HT1080 (cell line): Measurements from ENCODE around the gene NPEPPS. TPM values are rescaled to one million over a fixed set of nuclear protein-coding genes. Genes with fewer than 3 reads are reported as not detected.
"Not testable (repeated sequence)": the region's sequence is repeated elsewhere in the genome, so short reads cannot be mapped to it uniquely, and the experiment has no call there.

Source experiments
- DNase-seq: peaks from one replicate; pipeline ENCODE4 v3.0.0-alpha.2; 2015; ENCODE audit warnings: low read depth
- polyA plus RNA-seq, 2 experiments: library from polyadenylated mRNA; depleted of rRNA; stranded (reverse); fragments of >200 nt; gene quantifications; 2 replicates each; pipeline ENCODE4 v1.2.3, GENCODE V29; 2015
- total RNA-seq: library from RNA; depleted of rRNA; stranded (reverse); fragments of >200 nt; shearing (Covaris generic); gene quantifications from 2 replicates; pipeline ENCODE4 v1.2.3, GENCODE V29; 2014; rRNA removed

The NPEPPS gene, protein sequence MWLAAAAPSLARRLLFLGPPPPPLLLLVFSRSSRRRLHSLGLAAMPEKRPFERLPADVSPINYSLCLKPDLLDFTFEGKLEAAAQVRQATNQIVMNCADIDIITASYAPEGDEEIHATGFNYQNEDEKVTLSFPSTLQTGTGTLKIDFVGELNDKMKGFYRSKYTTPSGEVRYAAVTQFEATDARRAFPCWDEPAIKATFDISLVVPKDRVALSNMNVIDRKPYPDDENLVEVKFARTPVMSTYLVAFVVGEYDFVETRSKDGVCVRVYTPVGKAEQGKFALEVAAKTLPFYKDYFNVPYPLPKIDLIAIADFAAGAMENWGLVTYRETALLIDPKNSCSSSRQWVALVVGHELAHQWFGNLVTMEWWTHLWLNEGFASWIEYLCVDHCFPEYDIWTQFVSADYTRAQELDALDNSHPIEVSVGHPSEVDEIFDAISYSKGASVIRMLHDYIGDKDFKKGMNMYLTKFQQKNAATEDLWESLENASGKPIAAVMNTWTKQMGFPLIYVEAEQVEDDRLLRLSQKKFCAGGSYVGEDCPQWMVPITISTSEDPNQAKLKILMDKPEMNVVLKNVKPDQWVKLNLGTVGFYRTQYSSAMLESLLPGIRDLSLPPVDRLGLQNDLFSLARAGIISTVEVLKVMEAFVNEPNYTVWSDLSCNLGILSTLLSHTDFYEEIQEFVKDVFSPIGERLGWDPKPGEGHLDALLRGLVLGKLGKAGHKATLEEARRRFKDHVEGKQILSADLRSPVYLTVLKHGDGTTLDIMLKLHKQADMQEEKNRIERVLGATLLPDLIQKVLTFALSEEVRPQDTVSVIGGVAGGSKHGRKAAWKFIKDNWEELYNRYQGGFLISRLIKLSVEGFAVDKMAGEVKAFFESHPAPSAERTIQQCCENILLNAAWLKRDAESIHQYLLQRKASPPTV
- 21.0 and 34.9 TPM in 2 replicates for total RNA-seq
- polyA plus RNA-seq (2015; cell fraction: cytosol; rRNA removed) = 45.6 and 57.4 TPM in 2 replicates
- 244 and 249 TPM in 2 replicates for polyA plus RNA-seq (2015; cell fraction: nucleus; rRNA removed)

DNA sequence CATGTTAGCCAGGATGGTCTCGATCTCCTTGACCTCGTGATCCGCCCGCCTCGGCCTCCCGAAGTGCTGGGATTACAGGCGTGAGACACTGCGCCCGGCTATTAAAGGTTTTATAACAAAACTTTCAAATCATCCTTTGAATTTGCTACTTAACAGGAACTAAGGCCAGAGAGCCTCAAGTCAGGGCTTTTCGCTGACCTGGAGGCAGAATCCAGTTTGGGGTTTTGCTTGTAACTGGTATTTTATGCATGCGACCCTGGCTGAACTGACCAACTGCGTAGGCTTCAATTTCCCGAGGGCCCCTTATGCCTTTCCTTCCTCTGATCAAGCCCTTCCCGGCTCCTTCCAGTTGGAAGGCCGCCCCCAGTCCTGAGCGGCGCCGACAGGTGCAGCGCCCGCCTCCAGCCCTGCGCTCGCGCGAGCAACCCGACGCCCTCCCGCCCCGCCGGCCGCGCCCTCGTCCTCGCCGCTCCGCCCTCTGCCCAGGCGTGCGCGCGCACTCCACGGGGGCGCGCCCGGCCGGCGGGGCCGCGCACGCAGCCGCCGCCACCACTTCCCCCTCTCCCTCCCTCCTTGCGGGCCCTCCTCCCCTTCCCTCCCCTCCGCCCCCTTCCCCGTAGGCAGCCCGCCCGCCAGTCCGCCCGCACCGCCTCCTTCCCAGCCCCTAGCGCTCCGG, at the start of gene NPEPPS:
Gene NPEPPS, plus strand, starts transcription at position 552 of the 676 bp plus-strand sequence. CDS start 193 bp downstream, outside the sequence.
- DNase-seq = peak; percentile 78

DNA sequence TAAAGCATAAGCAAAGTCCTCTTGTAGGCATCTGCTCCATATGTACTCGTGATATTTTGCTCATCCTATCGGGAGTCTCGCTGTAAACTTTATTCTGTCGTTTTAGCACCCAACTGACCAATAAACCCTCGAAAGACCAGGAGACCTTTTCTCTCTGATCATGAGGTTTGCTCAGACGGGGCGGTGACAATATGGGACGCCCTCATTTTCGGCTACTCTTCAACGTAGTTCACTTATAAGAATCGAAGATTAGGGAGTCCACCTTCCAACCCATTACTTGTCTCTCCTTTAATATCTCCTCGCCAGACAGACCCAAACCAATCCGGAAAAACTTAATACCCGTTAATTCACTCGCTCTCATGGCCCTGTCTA, 39.1 kb upstream of the NPEPPS start:
- DNase-seq = not testable (repeated sequence)

DNA sequence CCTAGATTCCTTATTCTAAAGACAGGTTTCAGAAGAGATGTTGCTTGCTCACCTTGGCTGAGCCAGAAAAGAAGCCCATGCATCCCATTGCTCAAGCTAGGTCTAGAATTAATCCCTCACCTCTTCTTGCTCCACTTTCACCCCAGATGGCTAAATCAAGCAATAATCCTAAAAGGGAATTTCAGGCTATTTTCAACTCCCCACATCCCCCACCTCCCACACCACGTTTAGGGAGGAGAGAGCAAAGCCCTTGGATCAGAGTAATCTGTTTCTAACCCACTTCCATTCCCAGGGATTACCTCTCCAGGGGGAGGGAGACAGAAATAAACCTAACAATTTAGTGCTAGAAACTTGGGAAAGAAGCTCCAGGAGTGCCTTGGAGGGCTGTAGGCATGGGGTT, 31.8 kb upstream of the NPEPPS start:
- DNase-seq = not testable (repeated sequence)

DNA sequence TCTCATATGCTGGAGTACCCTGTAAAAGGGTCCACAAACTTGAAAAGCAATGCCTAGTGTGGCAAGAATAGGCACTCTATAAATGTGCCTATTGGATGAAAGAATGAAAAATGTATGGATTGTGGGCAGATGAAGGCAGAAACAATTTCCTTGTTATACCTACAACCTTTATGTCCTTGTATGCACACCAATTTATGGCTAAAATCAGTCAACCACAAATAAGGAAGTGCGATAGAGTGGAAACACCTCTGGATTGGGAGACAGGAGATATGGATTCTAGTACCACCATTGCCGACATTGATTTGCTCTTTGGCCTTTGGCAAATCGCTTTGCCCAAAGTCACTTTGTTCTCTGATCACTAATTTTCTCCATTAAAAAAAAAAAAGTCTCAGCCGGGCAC, 31.4 kb upstream of the NPEPPS start:
- DNase-seq = not testable (repeated sequence)

DNA sequence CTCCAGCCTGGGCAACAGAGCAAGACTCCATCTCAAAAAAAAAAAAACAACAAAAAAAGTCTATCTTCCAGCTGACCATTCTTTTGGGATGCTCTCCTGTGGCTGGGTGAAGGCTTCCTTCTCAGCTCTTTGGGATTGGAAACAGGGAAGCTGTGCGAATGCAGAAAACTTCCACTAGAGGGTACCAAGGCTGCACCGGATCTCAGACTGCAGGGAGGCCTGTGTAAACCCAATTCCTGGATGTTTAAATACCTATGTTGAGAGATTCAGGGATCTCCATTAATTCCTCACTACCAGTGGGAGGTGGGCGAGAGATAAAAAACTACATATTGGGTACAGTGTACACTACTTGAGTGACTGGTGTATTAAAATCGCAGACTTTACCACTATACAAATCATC, 30.3 kb upstream of the NPEPPS start:
- peak; percentile 38 for DNase-seq

DNA sequence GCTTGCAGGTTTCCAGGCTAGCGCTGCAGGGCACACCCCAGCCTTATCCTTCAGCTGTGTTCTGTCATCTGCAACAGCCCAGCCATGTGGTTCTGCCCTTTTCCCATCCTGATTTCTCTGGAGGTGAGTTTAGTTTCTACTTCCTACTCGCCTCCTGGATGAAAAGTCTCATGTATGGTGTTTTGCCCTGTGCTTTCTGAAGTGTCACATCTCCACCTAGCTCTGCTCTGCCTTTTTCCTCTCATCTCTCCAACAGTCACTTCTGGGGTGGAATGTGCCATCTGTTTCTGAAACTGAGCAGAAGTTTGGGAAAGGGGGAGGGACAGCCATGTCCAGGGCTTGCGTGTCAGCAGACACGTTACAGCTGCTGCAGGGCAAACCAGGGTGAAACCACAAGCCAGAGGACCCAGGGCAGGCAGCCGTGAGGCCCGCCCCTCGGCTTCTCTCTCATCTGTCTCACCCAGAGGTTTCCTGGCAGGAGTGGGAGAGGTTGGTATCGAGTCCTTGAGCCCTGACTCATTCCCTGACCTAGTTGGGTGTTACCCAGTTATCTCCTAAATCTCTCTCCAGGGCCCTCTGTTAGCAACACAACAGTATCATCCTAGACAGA, 28.7 kb upstream of the NPEPPS start:
- peak; percentile 49 for DNase-seq

DNA sequence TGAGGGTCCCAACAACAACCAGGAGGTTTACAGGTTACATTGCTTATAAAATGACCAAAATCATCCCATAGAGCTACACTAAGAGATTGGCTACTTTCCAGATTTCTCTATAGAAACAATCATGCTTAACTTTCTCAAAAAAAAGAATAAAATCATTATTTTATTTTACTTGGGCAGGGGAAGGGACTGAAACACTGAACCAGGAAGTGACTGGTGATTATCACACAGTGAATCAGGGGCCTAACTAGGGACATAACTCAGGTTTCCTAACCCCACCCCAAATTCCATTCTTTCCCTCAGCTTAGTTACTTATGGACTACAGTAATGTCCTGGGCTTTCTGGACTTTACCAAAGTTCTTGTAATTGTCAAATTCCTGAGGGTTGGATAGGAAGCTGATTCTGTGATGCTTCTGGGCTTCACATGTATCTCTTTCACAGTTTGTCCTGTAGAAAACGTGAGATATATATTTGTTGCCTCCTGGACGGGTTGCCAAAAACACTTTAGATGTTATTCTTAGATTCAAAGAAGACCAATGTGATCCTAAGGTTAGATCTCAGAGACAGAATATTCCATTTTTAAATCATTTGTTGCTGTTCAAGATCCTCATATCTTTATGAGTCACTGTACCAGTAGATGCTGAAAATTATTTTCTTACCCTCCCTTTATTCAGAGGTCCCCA, 28.0 kb upstream of the NPEPPS start:
- peak; percentile 63 for DNase-seq

DNA sequence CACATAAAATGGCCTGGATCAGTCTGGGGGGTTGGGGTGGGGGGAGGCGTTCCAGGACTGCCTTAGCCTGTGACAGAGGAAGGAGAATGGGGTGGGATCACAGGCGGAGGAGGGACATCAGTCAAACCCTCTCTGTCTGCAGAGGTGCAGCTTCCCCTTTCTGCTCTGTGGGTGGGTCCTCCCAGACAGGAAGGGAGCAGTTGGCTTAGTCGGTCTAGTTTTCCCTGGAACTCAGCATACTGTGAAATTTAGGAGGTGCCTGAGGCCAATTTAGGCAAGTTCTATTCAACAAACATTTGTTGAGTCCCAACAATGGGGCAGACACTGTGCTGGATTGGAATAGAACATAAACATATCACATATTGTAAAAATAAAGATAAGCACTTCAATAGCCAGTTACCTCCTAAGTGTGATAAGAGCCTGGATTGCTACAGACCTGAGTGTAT, 19.2 kb upstream of the NPEPPS start:
- not testable (repeated sequence) for DNase-seq

DNA sequence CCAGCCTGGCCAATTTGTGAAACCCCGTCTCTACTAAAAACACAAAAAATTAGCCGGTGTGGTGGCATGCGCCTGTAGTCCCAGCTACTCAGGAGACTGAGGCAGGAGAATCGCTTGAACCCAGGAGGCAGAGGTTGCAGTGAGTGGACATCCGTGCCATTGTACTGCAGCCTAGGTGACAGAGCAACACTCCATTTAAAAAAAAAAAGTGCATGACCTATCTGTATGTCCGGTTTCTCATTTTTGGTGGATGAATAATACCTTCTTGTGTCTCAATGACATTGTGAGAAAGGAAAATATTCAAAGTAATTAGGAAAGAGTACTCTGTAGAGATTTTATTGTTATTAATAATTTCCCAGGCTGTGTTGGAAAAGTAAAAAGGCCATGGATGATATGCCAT, 17.6 kb upstream of the NPEPPS start:
- peak; percentile 11 for DNase-seq

DNA sequence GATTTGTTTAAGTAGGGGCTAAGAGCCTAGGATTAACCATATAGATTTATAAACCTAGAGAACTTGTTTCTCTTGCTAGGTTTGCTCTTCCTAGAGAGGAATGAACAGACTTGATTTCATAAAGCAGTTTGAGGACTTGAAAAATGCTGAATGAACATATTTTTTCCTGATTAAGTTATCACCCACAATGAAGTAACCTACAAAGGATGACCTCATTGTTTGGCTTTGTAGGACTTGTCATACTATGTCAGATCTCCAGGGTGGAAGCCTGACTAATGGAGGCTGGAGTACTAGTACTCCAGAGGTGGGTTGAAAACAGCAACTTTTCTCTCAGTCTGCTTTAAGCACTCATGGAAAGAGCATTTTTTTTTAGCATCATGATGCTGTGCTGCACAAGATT, 12.0 kb upstream of the NPEPPS start:
- not testable (repeated sequence) for DNase-seq

DNA sequence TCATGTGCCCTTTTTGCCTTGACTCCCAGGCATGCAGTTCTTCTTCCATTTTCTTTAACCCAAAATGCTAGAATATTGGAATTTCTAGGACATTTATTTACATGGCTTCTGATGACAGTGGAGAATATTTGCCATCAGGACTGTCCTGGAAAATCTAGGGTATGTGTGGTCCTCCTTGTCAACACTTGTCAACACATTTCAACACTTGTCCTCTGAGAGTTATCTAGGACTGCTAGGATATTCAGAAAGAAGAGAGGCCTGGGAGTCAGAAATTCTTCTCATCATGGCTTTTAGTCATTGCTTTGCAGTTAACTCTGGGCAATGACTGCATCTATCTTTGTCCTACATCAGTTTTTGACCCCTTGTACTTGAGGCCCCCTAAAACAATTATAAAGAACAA, 11.5 kb upstream of the NPEPPS start:
- DNase-seq = not testable (repeated sequence)

DNA sequence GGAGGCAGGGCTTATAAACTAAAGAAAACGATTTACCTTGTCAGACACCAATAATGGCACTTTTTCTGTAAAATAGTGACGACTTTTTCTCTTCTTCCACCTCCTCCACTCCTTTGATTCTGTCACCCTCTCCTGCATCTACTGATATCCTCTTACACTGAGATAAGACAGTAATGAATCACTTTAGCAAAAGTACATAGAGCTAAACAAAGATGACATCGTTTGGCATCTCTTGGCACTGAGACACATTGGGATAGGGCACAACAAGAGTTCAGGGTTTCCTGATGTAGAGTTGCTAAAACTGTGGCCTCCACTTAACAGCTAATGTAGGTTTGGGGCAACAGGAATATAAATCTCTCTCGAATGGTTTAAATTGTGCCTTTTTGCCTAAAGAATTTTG, 10.6 kb upstream of the NPEPPS start:
- not testable (repeated sequence) for DNase-seq

DNA sequence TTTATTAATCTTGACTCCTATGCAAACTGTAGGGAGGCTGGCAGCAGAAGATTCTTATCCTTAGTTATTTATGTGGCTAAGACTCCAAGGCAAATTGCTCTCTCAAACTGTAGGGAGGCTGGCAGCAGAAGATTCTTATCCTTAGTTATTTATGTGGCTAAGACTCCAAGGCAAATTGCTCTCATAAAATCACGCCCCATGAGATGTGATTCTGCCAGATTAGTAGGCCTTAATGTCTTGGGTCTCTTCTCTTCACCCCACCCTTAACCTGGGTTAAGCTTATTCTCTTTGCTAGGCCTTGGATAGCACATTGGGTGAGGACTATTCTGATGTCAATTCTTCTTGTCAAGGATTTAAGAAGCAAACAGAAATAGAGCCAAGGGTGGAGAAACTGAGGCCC, 9.5 kb upstream of the NPEPPS start:
- DNase-seq = not testable (repeated sequence)

DNA sequence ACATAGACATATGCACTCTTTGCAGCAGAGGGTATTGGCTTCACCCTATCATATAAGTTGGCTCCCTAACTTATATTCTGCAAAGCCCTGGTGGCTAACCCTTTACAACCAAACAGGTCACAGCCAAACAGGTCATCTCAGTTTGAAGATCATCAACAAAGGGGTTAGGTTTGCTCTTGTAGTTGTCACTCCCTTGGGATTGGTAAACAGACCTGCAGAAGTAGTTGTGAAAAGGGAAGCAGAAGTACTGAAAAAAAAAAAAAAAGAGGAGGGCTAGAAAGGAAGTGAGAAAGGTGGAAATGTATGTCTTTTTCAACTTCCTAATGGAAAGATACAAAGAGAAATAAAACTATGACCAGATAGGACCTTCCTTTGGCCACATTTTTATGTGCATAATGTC, 8.6 kb upstream of the NPEPPS start:
- not testable (repeated sequence) for DNase-seq

DNA sequence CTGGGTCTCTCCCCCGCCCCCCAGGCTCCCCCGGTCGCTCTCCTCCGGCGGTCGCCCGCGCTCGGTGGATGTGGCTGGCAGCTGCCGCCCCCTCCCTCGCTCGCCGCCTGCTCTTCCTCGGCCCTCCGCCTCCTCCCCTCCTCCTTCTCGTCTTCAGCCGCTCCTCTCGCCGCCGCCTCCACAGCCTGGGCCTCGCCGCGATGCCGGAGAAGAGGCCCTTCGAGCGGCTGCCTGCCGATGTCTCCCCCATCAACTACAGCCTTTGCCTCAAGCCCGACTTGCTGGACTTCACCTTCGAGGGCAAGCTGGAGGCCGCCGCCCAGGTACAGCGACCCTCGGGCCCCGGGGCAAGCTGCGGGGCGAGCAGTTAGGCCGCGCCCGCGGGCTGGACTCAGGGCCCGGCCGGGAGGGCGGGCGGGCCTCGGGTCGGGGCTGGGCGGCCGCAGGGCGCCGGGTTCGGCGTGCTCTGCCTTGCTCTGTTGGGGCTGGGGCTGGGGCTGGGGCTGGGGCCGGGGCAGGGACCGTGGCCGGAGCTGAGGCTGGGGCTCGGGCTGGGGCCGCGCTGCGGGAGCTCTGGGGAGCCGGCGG, 419 bp downstream of the NPEPPS start:
- not testable (repeated sequence) for DNase-seq

DNA sequence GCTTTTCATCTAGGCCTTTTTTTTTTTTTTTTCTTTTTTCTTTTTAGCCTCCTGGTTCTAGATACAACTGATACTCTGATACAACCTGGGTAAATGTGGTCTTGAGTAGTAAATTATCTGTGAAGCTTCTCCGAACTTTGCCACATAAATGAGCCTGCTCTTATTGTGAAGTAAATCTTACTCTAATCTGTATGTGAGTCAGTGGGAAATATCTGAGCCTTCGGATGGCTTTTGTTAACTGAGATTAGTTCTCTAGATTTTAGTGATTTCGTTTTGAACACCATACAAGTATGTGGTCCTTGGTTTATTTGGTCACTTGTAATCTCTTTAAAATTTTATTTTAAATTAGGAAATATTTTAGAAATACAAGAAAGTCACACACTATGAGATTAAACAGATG, 8.2 kb downstream of the NPEPPS start:
- DNase-seq = not testable (repeated sequence)

DNA sequence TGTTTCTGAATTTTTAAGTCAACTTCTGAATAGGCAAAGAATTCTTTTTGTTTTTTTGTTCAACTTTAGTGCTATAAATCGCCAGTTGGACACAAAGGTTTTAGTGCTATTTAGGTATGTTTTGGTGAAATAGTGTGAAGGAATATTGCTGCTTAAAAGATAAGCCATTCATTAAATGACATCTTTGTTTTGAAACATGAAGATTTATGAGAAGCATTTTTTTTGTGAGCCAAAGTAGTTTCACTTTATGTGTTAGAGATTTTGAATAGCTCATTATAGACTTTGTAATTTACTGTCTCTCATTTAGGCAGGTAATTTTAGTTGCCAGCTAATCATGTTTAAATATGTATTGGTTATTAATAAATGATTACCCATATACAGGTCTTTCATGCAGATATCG, 10.8 kb downstream of the NPEPPS start:
- DNase-seq = not testable (repeated sequence)

DNA sequence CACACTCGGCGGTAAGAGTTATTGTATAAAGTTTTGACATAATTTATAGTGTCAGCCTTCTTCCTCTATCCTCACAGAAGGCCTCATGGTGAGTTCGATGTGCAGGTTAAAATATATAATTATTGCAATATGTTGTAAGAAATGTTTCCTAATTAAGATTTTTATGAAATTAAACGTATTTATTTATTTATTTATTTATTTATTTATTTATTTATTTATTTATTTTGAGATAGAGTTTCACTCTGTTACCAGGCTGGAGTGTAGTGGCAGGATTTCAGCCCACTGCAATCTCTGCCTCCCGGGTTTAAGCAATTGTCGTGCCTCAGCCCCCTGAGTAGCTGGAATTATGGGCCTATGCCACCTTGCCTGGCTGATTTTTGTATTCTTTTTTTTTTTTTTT, 13.4 kb downstream of the NPEPPS start:
- DNase-seq = not testable (repeated sequence)

DNA sequence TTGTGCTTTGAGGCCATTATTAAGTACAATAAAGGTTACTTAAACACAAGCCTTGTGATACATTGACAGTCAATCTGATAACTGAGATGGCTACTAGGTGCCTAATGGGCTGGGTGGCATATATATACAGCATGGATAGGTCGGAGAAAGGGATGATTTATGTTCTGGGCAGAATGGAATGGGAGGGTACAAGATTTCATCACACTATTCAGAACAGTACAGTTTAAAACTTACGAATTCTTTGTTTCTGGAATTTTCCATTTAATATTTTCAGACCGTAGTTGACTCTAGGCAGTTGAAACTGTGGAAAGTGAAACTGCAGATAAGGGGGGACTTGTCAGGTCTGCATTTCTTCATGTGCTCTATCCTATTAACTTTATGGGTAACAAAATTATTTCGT, 23.8 kb downstream of the NPEPPS start:
- DNase-seq = not testable (repeated sequence)

DNA sequence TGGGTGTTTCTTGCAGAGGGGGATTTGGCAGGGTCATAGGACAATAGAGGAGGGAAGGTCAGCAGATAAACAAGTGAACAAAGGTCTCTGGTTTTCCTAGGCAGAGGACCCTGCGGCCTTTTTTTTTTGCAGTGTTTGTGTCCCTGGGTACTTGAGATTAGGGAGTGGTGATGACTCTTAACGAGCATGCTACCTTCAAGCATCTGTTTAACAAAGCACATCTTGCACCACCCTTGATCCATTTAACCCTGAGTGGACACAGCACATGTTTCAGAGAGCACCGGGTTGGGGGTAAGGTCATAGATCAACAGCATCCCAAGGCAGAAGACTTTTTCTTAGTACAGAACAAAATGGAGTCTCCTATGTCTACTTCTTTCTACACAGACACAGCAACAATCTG, 25.2 kb downstream of the NPEPPS start:
- DNase-seq = not testable (repeated sequence)
